Activated CD4-positive, alpha-beta T cell treated with anti-CD3 and anti-CD28 coated beads, Interleukin-2, Interleukin-6, amounts not matched to agents 100 ng/mL and 50 ng/mL, durations not matched to agents 16 hours and 8 hours (primary cell): Measurements from ENCODE around the gene ESYT2.
A peak's percentile ranks its signal among the peaks of the same experiment; 100 is the strongest.
"Not testable (repeated sequence)": the region's sequence is repeated elsewhere in the genome, so short reads cannot be mapped to it uniquely, and the experiment has no call there.

Experiments used
- DNase-seq: peaks from one replicate; pipeline ENCODE4 v3.0.0-alpha.2; 2020

Gene ESYT2, protein sequence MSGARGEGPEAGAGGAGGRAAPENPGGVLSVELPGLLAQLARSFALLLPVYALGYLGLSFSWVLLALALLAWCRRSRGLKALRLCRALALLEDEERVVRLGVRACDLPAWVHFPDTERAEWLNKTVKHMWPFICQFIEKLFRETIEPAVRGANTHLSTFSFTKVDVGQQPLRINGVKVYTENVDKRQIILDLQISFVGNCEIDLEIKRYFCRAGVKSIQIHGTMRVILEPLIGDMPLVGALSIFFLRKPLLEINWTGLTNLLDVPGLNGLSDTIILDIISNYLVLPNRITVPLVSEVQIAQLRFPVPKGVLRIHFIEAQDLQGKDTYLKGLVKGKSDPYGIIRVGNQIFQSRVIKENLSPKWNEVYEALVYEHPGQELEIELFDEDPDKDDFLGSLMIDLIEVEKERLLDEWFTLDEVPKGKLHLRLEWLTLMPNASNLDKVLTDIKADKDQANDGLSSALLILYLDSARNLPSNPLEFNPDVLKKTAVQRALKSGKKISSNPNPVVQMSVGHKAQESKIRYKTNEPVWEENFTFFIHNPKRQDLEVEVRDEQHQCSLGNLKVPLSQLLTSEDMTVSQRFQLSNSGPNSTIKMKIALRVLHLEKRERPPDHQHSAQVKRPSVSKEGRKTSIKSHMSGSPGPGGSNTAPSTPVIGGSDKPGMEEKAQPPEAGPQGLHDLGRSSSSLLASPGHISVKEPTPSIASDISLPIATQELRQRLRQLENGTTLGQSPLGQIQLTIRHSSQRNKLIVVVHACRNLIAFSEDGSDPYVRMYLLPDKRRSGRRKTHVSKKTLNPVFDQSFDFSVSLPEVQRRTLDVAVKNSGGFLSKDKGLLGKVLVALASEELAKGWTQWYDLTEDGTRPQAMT

DNA sequence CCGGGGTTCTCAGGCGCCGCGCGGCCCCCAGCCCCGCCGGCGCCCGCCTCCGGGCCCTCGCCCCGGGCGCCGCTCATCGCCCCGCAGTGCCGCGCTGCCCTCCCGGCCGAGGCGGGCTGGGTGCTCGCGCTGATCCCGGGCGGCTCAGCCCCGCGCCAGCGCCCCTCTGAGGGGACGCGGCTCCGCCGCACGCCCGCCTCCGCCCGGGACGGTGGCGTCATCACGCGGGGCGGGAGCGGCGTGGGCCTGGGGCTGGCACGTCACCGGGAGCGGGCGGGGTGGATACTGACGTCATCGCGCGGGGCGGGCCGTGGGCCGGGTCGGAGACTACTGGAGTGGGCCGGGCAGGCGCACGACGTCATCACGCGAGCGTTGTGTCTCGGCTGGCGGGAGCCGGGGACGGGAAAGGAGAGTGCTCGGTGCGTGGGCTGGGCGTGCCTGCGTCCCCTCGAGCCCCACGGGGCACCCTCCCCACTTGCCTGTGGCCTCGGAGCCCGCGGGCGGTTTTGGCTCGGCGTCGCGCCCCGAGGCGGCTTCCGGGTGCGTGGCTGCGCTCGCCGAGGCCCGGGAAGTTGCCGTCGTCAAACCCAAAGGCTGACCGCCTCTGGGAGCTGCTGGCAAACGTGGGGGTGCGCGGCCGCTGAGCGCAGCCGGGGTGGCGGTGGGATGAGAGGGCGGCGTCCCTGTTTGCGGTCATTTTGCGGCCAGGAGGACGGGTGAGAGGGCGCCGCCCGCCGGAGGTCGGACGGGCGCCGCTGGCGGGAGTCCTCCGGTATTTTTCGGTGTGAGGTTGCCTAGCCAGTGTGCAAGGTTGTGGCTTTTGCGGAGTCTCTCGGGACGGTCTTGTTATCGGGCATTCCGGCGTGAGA lies at the start of gene ESYT2:
Gene ESYT2, minus strand, starts transcription at position 168 of the 869 bp plus-strand sequence. Its CDS starts 91 bp downstream, at position 77.
- DNase-seq = peak; percentile 96

GRCh38 chr7:158878151-158879079 lies 49.1 kb upstream of the ESYT2 start:
- DNase-seq = not testable (repeated sequence)

- DNase-seq = no peak
These were observed 47.7 kb upstream of the ESYT2 start for GRCh38 chr7:158876984-158877383.

DNA sequence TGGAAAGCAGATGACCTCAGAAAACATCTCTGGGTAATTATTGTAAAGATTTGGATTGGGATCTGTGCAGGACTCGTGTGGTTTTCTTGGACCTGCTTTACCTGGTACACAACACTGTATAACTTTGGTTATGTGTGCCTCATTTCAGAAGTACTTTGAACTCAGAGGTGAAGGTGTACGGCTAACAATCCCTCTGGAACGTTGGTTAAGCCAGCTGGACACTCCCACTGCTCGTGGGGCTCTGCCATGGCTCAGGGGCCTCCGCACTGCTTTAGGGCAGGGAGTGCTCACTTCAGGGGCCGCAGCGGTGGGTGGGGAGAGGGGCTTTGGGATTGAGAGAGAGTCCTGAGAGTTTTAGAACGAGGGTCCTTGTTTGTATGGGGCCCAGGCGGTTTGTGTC lies 40.6 kb upstream of the ESYT2 start:
- no peak for DNase-seq

DNA sequence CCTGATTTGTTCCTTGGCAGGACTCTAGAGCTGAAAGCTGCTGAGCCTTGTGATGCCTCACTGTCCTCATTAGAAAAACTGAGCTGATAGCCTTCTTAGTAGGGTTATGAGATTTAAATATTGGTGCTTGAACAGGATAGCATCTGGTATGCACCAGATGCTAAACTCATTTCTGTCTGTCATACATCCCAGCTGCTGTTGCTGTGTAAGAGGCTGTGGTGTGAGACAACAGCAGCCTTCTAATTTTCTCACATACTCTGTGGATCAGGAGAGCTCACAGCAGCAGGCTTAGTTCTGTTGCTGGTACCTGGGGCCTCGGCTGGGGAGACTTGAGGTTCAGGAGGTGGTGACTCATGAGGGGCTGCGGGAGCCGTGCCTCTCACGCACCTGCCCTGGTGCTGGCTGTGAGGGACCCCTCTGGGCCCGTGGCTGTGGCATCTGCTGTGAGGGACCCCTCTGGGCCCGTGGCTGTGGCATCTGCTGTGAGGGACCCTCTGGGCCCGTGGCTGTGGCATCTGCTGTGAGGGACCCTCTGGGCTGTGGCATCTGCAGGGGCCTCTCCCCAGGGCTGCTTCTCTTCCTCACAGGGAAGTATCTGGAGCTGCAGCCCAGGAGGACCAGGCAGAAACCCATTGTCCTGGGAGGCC lies 39.6 kb upstream of the ESYT2 start:
- no peak for DNase-seq

GRCh38 chr7:158867214-158867984 lies 38.1 kb upstream of the ESYT2 start:
- DNase-seq = no peak

DNA sequence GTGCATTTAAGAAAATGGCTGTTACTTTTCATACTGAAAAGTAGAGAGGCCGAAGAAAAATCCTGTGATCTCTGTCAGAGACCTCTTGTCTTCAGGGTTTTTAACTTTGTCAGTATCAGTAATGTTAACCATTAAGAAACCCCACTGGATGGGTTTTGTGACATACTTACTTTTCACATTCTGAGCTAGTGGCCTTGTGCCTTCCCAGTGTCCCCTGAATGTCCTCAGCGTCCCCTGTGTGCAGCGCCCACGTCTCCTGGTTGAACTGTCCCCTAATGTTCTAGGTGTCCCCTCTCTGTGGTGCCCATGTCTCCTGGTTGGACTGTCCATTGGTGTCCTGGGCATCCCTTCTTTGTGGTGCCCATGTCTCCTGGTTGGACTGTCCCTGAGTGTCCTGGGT lies 36.7 kb upstream of the ESYT2 start:
- DNase-seq = no peak

DNA sequence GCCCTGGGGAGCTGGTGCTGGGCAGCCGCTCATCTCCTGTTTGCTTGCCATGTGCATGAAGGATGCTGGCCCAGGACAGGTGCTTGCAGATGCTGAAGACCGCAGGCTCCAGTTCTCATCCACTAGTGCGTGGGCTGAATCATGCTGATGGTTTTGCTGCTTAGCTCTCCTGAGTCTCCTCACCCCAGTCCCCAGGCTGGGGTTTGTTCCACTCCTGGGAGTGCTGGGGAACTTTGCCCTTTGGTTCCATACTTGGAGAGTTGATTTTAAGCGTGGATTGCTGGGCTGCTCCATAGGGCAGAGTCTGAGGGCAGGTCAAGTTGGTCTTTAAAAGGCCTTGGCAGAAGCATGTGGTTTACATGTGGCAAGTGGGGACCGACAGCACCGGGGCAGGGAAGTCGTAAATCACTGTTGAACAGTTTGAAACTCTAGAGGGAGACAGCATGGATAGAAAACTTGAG lies 36.2 kb upstream of the ESYT2 start:
- no peak for DNase-seq

DNA sequence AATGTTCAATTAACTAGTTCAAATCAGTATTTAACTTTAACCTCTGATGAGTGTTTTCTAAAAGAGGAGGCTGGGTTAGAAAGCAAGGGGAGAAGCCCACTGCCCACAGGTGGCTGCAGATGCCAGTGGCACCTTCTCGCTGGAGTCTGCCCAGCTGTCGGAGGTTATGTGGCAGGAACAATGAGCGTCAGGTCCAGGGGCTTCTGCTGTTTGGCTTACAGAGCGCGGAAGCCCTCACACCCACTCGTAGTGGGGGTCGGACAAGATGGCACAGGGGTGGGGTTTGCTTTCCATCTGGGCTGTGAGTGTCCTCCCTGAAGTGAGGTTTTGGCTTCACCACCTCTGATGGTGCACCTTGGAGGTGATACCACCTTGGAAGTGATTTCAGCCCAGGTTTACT lies 35.5 kb upstream of the ESYT2 start:
- DNase-seq = no peak

DNA sequence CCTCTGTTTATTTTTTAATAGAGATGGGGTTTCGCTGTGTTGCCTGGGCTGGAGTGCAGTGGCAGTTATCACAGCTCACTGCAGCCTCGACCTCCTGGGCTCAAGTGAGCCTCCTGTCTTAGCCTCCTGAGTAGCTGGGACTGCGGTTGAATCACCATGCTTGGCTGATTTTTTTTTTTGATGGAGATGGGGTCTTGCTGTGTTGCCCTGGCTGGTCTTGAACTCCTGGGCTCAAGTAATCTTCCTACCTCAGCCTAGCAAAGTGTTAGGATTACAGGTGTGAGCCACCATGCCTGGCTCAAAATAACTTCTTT lies 35.2 kb upstream of the ESYT2 start:
- DNase-seq = no peak

- DNase-seq = peak; percentile 30
These were observed 34.5 kb upstream of the ESYT2 start for GRCh38 chr7:158863611-158864506.

DNA sequence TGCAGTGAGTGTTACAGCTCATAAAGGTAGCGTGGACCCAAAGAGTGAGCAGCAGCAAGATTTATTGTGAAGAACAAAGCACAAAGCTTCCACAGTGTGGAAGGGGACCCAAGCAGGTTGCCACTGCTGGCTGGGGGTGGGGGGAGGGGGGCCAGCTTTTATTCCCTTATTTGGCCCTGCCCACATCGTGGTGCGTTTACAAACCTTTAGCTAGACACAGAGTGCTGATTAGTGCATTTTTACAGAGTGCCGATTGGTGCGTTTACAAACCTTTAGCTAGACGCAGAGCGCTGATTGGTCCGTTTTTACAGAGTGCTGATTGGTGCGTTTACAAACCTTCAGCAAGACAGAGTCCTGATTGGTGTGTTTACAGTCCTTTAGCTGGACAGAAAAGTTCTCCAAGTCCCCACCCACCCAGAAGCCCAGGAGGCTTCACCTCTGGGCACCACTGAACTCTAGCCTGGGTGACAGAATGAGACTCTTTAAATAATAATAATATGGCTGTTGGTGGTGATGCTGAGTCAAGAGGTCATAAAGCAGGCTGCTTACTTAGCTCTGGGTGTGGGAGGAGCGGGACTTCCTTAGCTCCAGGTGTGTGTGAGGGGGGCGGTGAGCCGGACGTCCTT lies 33.8 kb upstream of the ESYT2 start:
- peak; percentile 24 for DNase-seq

DNA sequence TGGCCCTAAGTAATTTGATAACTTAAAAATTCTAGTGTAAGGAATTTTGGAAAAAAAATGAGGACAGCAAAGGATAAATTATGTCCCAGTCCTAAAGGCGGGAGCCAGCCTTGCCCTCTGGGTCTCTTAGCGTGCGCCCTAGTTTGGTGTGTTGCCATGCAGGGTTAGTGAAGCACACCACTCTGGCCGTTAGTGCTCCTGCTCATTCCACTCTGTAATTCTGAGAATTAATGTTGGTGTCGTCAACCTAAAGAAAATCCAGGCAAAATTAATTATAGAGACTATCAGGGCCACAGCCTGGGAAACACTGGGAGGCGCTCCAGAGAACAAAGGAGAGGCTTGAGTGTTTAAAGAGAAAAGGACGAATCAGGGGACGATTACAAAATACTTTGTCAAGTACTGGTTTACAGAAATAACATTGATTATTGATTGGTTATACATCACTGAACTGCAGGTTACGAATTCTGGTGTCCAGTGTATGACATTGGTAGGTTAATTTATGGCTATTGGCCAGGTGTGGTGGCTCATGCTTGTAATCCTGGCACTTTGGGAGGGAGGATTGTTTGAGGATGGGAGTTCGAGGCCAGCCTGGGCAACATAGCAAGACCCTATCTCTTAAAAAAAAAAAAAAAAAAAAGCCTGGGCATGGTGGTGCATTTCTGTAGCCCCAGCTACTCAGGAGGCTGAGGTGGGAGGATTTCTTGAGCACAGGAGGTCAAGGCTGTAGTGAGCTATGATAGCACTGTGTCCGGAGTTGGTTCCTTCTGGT lies 32.8 kb upstream of the ESYT2 start:
- no peak for DNase-seq

DNA sequence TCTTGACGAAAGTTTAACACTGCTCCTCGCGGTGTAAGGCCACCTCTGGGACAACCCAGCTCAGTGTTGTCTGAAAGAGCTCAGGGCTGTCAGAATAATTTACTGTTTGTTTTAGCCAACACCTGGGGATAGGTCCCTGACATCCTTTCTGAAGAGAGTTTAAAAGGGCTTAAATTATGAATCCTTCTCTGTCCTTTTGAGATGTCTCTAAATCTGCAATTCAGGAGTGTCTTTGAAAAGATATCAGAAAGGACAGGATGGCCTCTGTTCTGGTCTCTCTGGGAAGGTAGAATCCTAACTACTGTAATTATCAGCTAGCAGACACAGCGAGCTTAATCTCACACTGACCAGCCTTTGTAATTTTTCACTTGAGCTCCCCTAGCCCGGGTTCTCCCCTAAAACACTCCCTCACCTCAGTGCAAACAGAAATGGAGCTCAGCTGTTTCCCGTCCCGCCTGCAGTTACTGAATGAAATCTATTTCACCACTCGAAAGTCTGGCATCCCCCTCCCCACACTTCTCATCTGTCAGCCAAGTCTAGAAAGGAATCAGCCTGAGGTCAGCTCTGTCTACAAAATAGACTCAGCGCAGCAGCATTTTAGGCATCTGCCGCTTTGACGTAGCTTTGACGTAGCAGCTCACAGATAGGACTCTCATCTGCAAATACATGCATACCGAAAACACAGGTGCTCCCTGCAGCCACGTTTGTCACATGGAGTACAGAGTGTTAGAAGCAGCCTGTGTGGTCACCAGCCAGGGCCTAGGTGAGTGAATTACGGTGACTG lies 31.9 kb upstream of the ESYT2 start:
- no peak for DNase-seq

- no peak for DNase-seq
These were observed 31.1 kb upstream of the ESYT2 start for GRCh38 chr7:158860394-158860793.

GRCh38 chr7:158858592-158859503 lies 29.5 kb upstream of the ESYT2 start:
- DNase-seq = peak; percentile 7
